Spleen (tissue), 11 donors: ENCODE data around the gene GALNTL6. TPM values are rescaled to one million over a fixed set of nuclear protein-coding genes. Genes with fewer than 3 reads are reported as not detected.

Experiments
- DNase-seq: peaks from one replicate; pipeline ENCODE4 v3.0.0-alpha.2; 2020
- H3K27ac ChIP-seq, 8 donors: fragments of 200-600 bp; sonication (generic) in 7 of 8; 1 replicate in 4 of 8; 2 replicates in 4 of 8; pipeline versions ENCODE4 v1.5.0 to v1.8.0; 2016 to 2021; ENCODE audit warnings: inconsistent platforms in 4 of 8, mild to moderate bottlenecking in 4 of 8, moderate library complexity in 1 of 8
- H3K27me3 ChIP-seq, 7 donors: fragments of 200-600 bp; sonication (generic) in 6 of 7; replicated peaks in 1 of 7; 1 replicate in 4 of 7; 2 replicates in 3 of 7; pipeline versions ENCODE4 v1.5.0 to v1.8.0; 2016 to 2021; ENCODE audit warnings: inconsistent platforms in 3 of 7, mild to moderate bottlenecking in 1 of 7
- H3K36me3 ChIP-seq, 6 donors: fragments of 200-600 bp; sonication (generic) in 5 of 6; 1 replicate in 4 of 6; 2 replicates in 2 of 6; pipeline versions ENCODE4 v1.5.0 to v1.8.0; 2016 to 2021; ENCODE audit warnings: inconsistent platforms in 2 of 6
- H3K4me1 ChIP-seq, 6 donors: fragments of 200-600 bp; sonication (generic) in 5 of 6; 1 replicate in 3 of 6; 2 replicates in 3 of 6; pipeline versions ENCODE4 v1.5.0 to v1.8.0; 2016 to 2021; ENCODE audit warnings: inconsistent platforms in 3 of 6
- H3K4me3 ChIP-seq, 8 donors: fragments of 200-600 bp; sonication (generic) in 7 of 8; 1 replicate in 4 of 8; 2 replicates in 4 of 8; pipeline versions ENCODE4 v1.5.0 to v1.8.0; 2016 to 2021; ENCODE audit warnings: inconsistent platforms in 4 of 8, mild to moderate bottlenecking in 4 of 8, moderate library complexity in 2 of 8
- H3K9me3 ChIP-seq, 8 donors: fragments of 200-600 bp; sonication (generic) in 7 of 8; 1 replicate in 4 of 8; 2 replicates in 4 of 8; pipeline versions ENCODE4 v1.5.0 to v1.8.0; 2016 to 2021; ENCODE audit warnings: inconsistent platforms in 4 of 8
- CTCF ChIP-seq, 11 experiments: fragments of 200-600 bp in 7 of 11; fragments of 450-650 bp in 4 of 11; sonication (generic) in 4 of 11; IDR thresholded peaks in 8 of 11; conservative IDR thresholded peaks in 3 of 11; 1 replicate in 7 of 11; 2 replicates in 4 of 11; pipeline versions ENCODE4 v1.4.0 to v1.8.0; 2016 to 2021; ENCODE audit warnings: antibody characterized with exemption in 11 of 11, inconsistent platforms in 4 of 11, mild to moderate bottlenecking in 1 of 11
- POLR2A ChIP-seq, 3 donors: fragments of 450-650 bp; IDR thresholded peaks; one replicate each; pipeline ENCODE4 v1.5.1; 2017; ENCODE audit warnings: antibody characterized with exemption in 3 of 3, mild to moderate bottlenecking in 1 of 3
- POLR2AphosphoS5 ChIP-seq, 3 donors: sonication (generic); formaldehyde crosslinking; IDR thresholded peaks; one replicate each; pipeline ENCODE4 v1.5.1; 2017; ENCODE audit warnings: antibody characterized with exemption in 3 of 3
- WGBS, 5 donors: extraction: QIAGEN DNeasy Blood & Tissue Kit in 3 of 5; methylation state at CpG; one replicate each; pipeline versions ENCODE4 v1.1.5 to v1.1.7; 2013 to 2018; 5-methylcytosine and 5-hydroxymethylcytosine counted together
- intact Hi-C: fragments of 100-400 bp; cut with DNase I; formaldehyde crosslinking; loops from one replicate; pipeline ENCODE4 v1.15.0; 2023; ENCODE audit warnings: low total_unique reads
- polyA plus RNA-seq, 3 donors: library from polyadenylated mRNA; stranded (reverse); fragments of 200-250 nt; gene quantifications; one replicate each; pipeline ENCODE4 v1.2.1, GENCODE V29; 2013
- total RNA-seq, 7 donors: library from RNA; depleted of rRNA in 3 of 7; stranded (reverse); fragments of >200 nt in 3 of 7; fragmentation: NEBNext Ultra II Directional in 4 of 7; extraction: Animal tissue kit (Norgen Biotek cat#: 25700) in 4 of 7; gene quantifications; one replicate each; pipeline versions ENCODE4 v1.1.0 to v1.2.1, GENCODE V29; 2016 to 2021
- donor health status: healthy with polysubstance abuse.
- donor health status: DM: no; HTN: no; CAD: no; lungs with moderate emphysema.
- donor health status: DM: no; HTN: no; CAD: no.
- donor health status: Bipolar disorder and iron deficiency.
- donor health status: healthy.
- donor health status: DM: no; HTN: no; CAD: no.
- donor health status: DM: yes; HTN: yes; CAD: no.

The GALNTL6 gene
- total and polyA plus RNA-seq, 10 donors, result 3.2 to 12.5 (median 7.1) TPM

DNA sequence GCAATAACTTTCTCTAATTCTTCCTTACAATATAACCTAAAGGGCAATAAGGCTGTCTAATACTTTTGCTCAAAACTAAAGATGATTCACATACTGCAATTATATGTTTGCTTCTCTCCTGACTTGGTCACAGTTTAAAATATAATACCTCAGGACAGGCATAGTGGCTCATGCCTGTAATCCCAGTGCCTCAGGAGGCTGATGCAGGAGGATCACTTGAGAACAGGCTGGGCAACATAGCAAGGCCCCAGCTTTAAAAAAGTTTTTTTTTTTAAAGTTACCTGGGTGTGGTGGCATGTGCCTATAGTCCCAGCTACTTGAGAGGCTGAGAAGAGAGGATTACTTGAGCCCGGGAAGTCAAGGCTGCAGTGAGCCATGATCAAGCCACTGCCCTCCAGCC lies 1125.7 kb downstream of the GALNTL6 start:
- H3K4me1 ChIP-seq, result no peaks in the 10 kb centered on the region
- WGBS, 5 donors, result 93 to 100% (median 94%) methylated on average over 1 of the region's 1 CpG
- no peak overlapping the region for H3K4me3 ChIP-seq
- H3K36me3 ChIP-seq, result no peaks in the 10 kb centered on the region
- TF ChIP-seq CTCF (IDR thresholded peaks at IDR 0.05 in 8 of 11, conservative IDR thresholded peaks at IDR 0.05 in 3 of 11), result no peak
- no peak for TF ChIP-seq POLR2A (IDR thresholded peaks at IDR 0.05)
- TF ChIP-seq POLR2AphosphoS5 (IDR thresholded peaks at IDR 0.05), result no peak
- no peaks in the 10 kb centered on the region for H3K9me3 ChIP-seq
- no peak for DNase-seq
- H3K27me3 ChIP-seq, result no peaks in the 10 kb centered on the region
- intact Hi-C loops, result no loop called here
- no peak overlapping the region for H3K27ac ChIP-seq

DNA sequence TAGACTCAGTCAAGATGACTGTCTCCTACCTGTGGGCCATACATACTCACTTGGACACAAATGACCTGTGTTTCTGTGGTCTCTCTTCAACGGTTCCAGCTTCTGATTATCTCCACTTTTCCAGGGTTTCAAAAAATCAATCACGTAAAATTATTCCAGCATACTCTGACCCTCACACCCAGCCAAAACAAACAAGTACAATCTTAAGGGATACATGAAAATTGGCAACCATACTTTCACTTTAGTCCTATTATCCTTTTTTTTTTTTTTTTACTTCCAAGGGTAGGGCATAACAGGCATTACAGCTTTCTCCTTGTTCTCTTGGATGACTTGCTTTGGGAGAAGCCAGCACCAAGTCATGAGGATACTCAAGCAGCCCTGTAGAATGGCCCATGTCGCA lies 1129.6 kb downstream of the GALNTL6 start:
- no peak overlapping the region for H3K4me3 ChIP-seq
- H3K27ac ChIP-seq, result no peak overlapping the region
- no peaks in the 10 kb centered on the region for H3K27me3 ChIP-seq
- intact Hi-C loops, result no loop called here
- no peaks in the 10 kb centered on the region for H3K4me1 ChIP-seq
- no peak for DNase-seq
- H3K9me3 ChIP-seq, result no peaks in the 10 kb centered on the region
- H3K36me3 ChIP-seq, result no peaks in the 10 kb centered on the region
- WGBS, 5 donors, result 72 to 88% (median 83%) methylated on average over 3 of the region's 3 CpGs
- TF ChIP-seq CTCF (IDR thresholded peaks at IDR 0.05 in 8 of 11, conservative IDR thresholded peaks at IDR 0.05 in 3 of 11), result no peak

GRCh38 chr4:172945611-172946010 lies 1132.4 kb downstream of the GALNTL6 start:
- TF ChIP-seq POLR2AphosphoS5 (IDR thresholded peaks at IDR 0.05) (no peak), POLR2A (IDR thresholded peaks at IDR 0.05) (no peak), CTCF (IDR thresholded peaks at IDR 0.05 in 8 of 11, conservative IDR thresholded peaks at IDR 0.05 in 3 of 11) (no peak)
- Histone ChIP-seq H3K27ac (no peak overlapping the region), H3K9me3 (no peaks in the 10 kb centered on the region), H3K27me3 (no peaks in the 10 kb centered on the region), H3K4me3 (no peak overlapping the region), H3K4me1 (no peaks in the 10 kb centered on the region), H3K36me3 (no peaks in the 10 kb centered on the region)
- intact Hi-C loops, result no loop called here
- no peak for DNase-seq

DNA sequence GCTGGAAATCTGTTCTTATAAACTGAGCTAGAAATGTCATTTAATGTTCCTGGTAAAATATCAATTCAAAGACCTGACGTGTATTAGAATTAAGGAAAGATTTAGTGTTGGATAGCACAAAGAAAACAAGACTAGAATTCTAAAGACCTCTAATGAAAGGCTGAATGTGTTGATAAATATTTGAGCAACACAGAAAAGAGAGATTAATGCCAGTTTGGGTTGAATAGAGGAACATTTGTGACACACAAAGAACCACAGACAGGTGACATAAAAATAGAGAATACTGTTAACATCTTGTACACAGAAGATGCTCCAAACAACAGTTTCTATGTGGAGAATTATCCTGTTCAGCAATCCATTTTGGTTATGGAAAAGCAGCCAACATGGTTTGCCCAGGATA lies 1133.3 kb downstream of the GALNTL6 start:
- DNase-seq, result no peak
- intact Hi-C loops, result no loop called here
- H3K9me3 ChIP-seq, result no peaks in the 10 kb centered on the region

More for the DNA sequence above, 1133.3 kb downstream of the GALNTL6 start:
- no peaks in the 10 kb centered on the region for H3K27me3 ChIP-seq
- TF ChIP-seq POLR2A (IDR thresholded peaks at IDR 0.05) (no peak), POLR2AphosphoS5 (IDR thresholded peaks at IDR 0.05) (no peak), CTCF (IDR thresholded peaks at IDR 0.05 in 8 of 11, conservative IDR thresholded peaks at IDR 0.05 in 3 of 11) (no peak)
- WGBS, 5 donors, result 50 to 93% (median 80%) methylated on average over 1 of the region's 1 CpG
- no peak overlapping the region for H3K4me3 ChIP-seq
- H3K27ac ChIP-seq, result no peak overlapping the region
- no peaks in the 10 kb centered on the region for H3K36me3 ChIP-seq
- no peaks in the 10 kb centered on the region for H3K4me1 ChIP-seq
